Chondrocyte (in vitro differentiated cells): ENCODE data around the gene TEX51. TPM values are rescaled to one million over a fixed set of nuclear protein-coding genes. Genes with fewer than 3 reads are reported as not detected.

Source experiments
- DNase-seq: peaks from one replicate; pipeline ENCODE4 v3.0.0; 2021; ENCODE audit warnings: mixed read lengths, low spot score
- H3K27ac Mint-ChIP-seq: one replicate; pipeline ENCODE4 v1.8.0; 2021; ENCODE audit warnings: mild to moderate bottlenecking, moderate library complexity, mixed read lengths; ENCODE audit not compliant: unreplicated experiment
- H3K27me3 Mint-ChIP-seq: 2 replicates; pipeline ENCODE4 v1.8.0; 2021; ENCODE audit warnings: low read depth, mixed read lengths
- H3K36me3 Mint-ChIP-seq: 2 replicates; pipeline ENCODE4 v1.8.0; 2021; ENCODE audit warnings: low read depth, mixed read lengths
- H3K4me1 Mint-ChIP-seq: 2 replicates; pipeline ENCODE4 v1.8.0; 2021; ENCODE audit warnings: low read depth, mild to moderate bottlenecking, mixed read lengths
- H3K4me3 Mint-ChIP-seq: one replicate; pipeline ENCODE4 v1.8.0; 2021; ENCODE audit warnings: mild to moderate bottlenecking, moderate library complexity, mixed read lengths; ENCODE audit not compliant: unreplicated experiment
- H3K9me3 Mint-ChIP-seq: 2 replicates; pipeline ENCODE4 v1.8.0; 2021; ENCODE audit warnings: low read depth, mixed read lengths
- long read RNA-seq: library from polyadenylated mRNA; stranded (forward); transcript quantifications from one replicate; pipeline ENCODE4 v2.0.0, GENCODE V29; 2021
- total RNA-seq: library from RNA; stranded (reverse); gene quantifications from 3 replicates; pipeline ENCODE4 v1.2.1, GENCODE V29; 2021
- TF ChIP-seq, protein P1 (sequence below): fragments of 200-600 bp; sonication (generic); IDR thresholded peaks from 2 replicates; pipeline ENCODE4 v1.5.0; 2021; ENCODE audit warnings: antibody characterized with exemption, mild to moderate bottlenecking, moderate library complexity

TEX51 gene
- total RNA-seq = not detected in 3 replicates
- long read RNA-seq = 0 reads

DNA sequence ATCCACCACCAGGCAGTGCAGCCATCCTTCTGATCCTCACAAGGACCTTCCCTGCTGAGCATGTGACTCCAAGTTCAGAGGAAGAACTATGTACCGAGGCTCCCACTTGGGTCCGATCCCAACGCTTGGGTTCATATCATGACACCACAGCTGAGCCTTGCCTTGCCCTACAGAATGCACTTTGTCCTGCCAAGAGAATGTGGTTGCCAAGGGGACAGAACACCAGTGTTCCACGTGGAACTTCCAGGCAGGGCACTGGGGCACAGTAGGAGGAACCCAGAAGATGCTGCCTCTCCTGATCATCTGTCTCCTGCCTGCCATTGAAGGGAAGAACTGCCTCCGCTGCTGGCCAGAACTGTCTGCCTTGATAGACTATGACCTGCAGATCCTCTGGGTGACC lies at the start of gene TEX51:
TEX51 (plus strand) TSS at position 255 of the 400 bp plus-strand sequence; CDS start at position 284, 29 bp downstream.
- Mint-ChIP-seq H3K4me3 (no peak within 1 kb of the TSS), H3K27me3 (peaks cover 6% of the 10 kb centered on the region), H3K36me3 (no peaks in the 10 kb centered on the region), H3K4me1 (no peaks in the 10 kb centered on the region), H3K27ac (no peak within 1 kb of the TSS), H3K9me3 (peaks cover 6% of the 10 kb centered on the region)
- DNase-seq = peak; percentile 43
- TF ChIP-seq, protein P1, sequence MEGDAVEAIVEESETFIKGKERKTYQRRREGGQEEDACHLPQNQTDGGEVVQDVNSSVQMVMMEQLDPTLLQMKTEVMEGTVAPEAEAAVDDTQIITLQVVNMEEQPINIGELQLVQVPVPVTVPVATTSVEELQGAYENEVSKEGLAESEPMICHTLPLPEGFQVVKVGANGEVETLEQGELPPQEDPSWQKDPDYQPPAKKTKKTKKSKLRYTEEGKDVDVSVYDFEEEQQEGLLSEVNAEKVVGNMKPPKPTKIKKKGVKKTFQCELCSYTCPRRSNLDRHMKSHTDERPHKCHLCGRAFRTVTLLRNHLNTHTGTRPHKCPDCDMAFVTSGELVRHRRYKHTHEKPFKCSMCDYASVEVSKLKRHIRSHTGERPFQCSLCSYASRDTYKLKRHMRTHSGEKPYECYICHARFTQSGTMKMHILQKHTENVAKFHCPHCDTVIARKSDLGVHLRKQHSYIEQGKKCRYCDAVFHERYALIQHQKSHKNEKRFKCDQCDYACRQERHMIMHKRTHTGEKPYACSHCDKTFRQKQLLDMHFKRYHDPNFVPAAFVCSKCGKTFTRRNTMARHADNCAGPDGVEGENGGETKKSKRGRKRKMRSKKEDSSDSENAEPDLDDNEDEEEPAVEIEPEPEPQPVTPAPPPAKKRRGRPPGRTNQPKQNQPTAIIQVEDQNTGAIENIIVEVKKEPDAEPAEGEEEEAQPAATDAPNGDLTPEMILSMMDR = no peak

- TF ChIP-seq, protein P1 = no peak
- H3K4me3 Mint-ChIP-seq = no peak overlapping the region
- no peaks in the 10 kb centered on the region for H3K4me1 Mint-ChIP-seq
- no peak for DNase-seq
- no peak overlapping the region for H3K27ac Mint-ChIP-seq
- peaks cover 33% of the 10 kb centered on the region for H3K27me3 Mint-ChIP-seq
- H3K36me3 Mint-ChIP-seq = no peaks in the 10 kb centered on the region
- H3K9me3 Mint-ChIP-seq = peaks cover 3% of the 10 kb centered on the region
Measured at GRCh38 chr2:126849054-126849453, 49.6 kb upstream of the TEX51 start.

DNA sequence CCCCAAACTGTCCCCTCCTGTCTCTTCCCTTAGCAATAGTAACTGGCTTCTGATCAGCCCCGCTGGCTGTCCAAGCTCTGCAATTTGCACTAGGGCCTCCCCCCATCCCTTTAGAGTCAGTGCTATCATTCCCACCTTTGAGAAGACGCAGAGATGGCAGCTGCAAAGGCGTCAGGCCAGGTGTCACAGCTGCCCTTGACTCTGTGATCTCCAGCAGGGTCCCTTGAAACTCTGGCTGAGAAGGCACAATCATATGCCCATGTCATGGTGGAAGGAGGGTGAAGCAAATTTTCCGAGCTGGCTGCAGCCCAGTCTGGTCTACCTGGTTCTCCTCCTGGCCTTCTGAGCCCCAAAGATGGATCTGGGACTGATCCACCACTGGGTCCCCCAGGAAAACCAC lies 49.2 kb upstream of the TEX51 start:
- Mint-ChIP-seq H3K4me3 (no peak overlapping the region), H3K36me3 (no peaks in the 10 kb centered on the region), H3K27me3 (peaks cover 33% of the 10 kb centered on the region), H3K9me3 (peaks cover 3% of the 10 kb centered on the region), H3K4me1 (no peaks in the 10 kb centered on the region), H3K27ac (no peak overlapping the region)
- DNase-seq = no peak
- TF ChIP-seq, protein P1 = no peak

GRCh38 chr2:126849991-126850535 lies 48.6 kb upstream of the TEX51 start:
- H3K36me3 Mint-ChIP-seq = no peaks in the 10 kb centered on the region
- H3K27ac Mint-ChIP-seq = no peak overlapping the region
- H3K27me3 Mint-ChIP-seq = peaks cover 29% of the 10 kb centered on the region
- H3K9me3 Mint-ChIP-seq = peaks cover 2% of the 10 kb centered on the region
- TF ChIP-seq, protein P1 = no peak
- no peak for DNase-seq
- no peaks in the 10 kb centered on the region for H3K4me1 Mint-ChIP-seq
- H3K4me3 Mint-ChIP-seq = no peak overlapping the region

GRCh38 chr2:126850940-126851339 lies 47.8 kb upstream of the TEX51 start:
- H3K27me3 Mint-ChIP-seq = peaks cover 27% of the 10 kb centered on the region
- no peaks in the 10 kb centered on the region for H3K4me1 Mint-ChIP-seq
- no peaks in the 10 kb centered on the region for H3K36me3 Mint-ChIP-seq
- no peak for DNase-seq
- no peaks in the 10 kb centered on the region for H3K9me3 Mint-ChIP-seq
- no peak overlapping the region for H3K4me3 Mint-ChIP-seq
- TF ChIP-seq, protein P1 = no peak
- H3K27ac Mint-ChIP-seq = no peak overlapping the region
